GM12872 (cell line): Measurements from ENCODE around the gene ANO2.

Experiments used
- TF ChIP-seq, protein P1 (sequence below): IDR thresholded peaks from 3 replicates; pipeline ENCODE4 v1.5.1; 2011; ENCODE audit warnings: low read depth, mild to moderate bottlenecking, low read length, moderate library complexity; ENCODE audit not compliant: insufficient read depth

Gene ANO2

DNA sequence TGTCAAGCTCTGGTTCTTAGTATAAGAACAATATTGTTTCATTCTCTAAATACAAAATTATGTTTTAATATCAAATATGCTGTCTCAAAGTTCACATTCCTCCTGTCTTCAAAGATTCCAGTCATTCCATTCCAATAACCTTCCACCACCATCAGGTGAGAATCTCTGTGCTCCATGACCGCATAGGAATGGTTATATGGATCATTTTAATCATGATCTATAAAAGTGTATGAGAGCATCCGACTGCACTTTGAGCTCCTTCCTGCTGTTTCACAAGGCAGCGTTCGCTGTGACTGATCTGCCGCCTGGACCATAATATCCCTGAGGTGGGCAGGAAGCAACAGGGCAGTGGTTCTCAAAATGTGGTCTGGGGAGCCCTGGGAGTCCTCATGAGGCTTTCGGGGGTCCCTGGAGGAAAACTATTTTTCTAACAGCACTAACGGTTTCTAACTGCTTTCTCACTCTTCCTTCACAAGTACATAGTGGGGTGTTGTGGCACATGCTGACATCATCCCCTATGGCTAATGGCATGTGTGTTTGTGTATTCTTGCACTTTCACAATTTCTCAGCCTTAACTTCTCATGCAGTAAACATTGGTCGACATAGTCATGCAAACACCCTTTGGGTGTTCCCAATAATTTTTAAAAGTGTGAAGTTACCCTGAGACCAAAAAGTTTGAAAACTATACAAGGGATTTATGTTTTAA is 137.4 kb downstream of the ANO2 start:
- TF ChIP-seq, protein P1, sequence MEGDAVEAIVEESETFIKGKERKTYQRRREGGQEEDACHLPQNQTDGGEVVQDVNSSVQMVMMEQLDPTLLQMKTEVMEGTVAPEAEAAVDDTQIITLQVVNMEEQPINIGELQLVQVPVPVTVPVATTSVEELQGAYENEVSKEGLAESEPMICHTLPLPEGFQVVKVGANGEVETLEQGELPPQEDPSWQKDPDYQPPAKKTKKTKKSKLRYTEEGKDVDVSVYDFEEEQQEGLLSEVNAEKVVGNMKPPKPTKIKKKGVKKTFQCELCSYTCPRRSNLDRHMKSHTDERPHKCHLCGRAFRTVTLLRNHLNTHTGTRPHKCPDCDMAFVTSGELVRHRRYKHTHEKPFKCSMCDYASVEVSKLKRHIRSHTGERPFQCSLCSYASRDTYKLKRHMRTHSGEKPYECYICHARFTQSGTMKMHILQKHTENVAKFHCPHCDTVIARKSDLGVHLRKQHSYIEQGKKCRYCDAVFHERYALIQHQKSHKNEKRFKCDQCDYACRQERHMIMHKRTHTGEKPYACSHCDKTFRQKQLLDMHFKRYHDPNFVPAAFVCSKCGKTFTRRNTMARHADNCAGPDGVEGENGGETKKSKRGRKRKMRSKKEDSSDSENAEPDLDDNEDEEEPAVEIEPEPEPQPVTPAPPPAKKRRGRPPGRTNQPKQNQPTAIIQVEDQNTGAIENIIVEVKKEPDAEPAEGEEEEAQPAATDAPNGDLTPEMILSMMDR, result no peak

DNA sequence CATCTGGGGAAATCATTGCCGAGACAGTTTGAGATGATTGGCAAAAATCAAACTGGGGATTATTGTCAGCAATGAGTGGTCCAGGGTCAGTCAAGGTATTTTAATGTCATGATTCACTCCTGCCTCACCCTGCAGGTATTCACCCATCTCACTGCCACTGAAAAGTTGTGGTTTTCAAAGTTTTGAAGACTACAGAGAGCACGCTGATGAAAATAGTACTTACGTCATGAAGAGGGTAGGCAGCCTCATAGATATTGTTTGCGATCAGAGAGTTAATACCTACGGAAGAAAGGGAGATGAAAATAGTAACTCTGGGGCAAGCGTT is 138.0 kb downstream of the ANO2 start:
- TF ChIP-seq, protein P1, result no peak

DNA sequence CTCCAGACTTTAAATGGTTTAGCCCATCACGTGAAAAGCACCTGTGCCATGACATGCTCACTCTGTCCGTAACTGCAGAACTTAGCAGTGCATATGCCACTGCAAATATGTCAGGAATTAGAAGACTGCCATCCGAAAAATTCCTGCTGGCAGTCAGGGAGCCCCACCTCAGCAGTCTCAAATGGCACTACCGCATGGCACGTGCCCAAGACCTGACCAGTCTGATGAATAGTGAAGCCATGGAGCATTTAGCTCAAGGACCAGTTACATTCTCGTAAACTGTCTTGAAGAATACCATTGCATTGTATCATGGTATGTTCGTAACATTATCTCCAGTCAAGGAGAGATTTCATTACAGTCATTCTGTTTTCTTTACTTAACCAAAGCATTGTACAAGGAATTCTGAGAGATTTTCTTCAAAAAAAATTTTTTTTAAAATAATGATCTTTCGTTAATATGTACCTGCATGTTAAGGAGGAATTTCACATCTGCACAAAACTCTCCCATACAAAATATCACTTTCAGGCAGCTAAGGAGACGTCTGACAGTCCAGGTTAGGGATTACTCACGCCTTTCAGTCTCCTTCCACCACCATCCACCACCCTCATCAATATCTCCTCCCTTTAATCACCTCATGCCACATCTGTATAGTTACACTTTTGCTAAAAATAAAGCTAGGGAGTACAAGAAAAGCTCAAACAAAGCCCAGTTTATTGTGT is 138.5 kb downstream of the ANO2 start:
- TF ChIP-seq, protein P1, result no peak

DNA sequence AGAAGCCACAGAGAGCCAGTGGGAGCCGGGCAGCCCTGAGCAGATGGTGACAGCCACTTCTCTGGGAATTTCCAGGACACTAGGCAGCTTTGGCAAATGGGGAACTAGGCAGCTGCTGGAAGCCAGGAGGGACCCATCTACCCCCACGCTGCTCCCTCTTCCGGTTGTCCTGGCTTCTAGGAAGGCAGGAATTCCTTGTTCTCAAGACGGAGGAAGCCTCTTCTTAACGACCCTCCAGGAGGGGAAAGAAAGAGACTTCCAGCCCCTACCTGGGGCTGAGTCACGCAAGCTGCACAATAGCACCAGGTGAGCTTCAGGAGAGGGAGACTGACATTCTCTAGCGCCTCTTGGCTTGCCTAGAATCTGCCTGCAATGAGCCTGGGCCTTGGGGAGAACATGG is 141.5 kb downstream of the ANO2 start:
- TF ChIP-seq, protein P1, result no peak

DNA sequence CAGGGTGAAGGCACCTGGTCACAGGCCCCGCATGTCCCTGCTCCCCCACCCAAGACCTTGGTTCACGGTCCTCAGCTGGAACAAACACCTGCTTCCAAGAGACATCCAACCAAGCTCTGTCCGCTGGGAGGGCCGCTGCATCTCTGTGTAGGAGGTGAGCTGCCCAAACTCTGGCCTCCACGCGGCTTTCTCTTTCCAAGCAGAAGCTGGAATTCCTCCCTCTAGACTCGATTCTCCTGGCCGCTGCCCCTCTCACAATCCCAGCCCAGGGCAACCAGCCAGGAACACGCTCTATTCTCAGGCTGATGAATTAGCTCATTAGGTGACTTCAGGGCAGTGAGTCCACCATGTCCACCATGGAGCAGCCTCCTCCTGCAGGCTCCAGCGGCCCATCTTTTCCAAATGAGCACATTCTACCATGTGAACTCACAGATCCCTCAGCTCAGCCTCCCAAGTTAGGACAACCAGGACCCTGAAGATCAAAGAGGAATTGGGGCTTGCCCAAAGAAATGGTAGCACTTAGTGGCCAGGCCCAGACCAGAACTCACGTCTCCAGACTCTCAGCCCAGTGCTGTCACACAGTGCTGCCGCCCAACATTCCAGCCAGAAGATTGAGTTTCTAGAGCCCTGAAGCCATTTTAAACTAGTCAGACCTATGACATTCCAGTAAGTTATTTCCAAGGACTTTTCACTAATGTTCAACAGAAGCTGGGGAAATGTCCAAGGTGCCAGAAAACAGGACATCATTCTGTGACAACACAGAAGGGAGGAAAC is 146.6 kb downstream of the ANO2 start:
- TF ChIP-seq, protein P1, result no peak

DNA sequence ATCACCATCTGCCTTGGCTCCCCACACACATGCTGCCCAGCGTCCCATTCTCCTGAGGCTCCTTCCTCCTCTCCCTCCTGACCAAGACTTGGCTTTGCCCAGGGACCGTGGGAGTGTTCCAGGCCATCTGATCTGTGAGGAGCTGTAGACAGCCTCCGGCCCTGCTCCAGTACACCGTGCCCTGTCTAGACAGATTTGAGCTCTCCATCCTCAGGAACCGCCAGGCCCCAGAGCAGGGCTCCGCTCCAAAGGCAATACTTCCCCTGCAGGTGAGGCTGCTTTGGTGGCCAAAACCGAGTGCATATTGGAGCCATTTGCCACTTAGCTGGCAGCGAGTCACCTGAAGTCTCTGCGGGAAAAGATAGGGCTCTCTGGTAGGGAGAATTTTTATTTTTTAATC is 147.4 kb downstream of the ANO2 start:
- TF ChIP-seq, protein P1, result no peak

DNA sequence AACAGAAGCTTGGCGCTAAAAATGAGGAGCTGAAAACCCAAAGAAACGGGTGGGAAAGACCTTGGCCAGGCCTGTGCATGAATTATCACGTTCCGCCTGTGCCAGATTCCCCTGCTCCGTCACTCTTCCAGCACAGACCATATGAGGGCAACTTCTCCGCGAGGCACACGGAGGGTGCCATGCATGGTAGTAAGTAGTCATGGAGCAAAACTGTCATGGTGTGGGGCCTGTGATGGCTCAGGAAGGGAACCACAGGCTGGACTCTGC is 148.2 kb downstream of the ANO2 start:
- TF ChIP-seq, protein P1, result no peak
